Activated B cell treated with CpG ODN at 0.5 μM for 24 hours (primary cell): ENCODE data around the gene NDUFV3. TPM values are rescaled to one million over a fixed set of nuclear protein-coding genes. Genes with fewer than 3 reads are reported as not detected.

Experiments used
- ATAC-seq: fragments of 200-7000 bp; cut with Tn5 transposase; one replicate; pipeline ENCODE4 v1.10.0; 2021; ENCODE audit warnings: low read depth, mild to moderate bottlenecking, moderate library complexity
- CTCF ChIA-PET: fragments of 350-600 bp; sonication (Branson Sonifier 250); formaldehyde crosslinking; loops from one replicate; lab custom pipeline; 2021; ENCODE audit warnings: antibody characterized with exemption; lab: Charles Lee
- POLR2A ChIA-PET: fragments of 350-600 bp; sonication (Branson Sonifier 250); formaldehyde crosslinking; loops from one replicate; lab custom pipeline; 2021; ENCODE audit warnings: antibody characterized with exemption; lab: Charles Lee
- DNase-seq: peaks from one replicate; pipeline ENCODE4 v3.0.0; 2022
- H3K27ac Mint-ChIP-seq: one replicate; pipeline ENCODE4 v1.8.0; 2020; ENCODE audit warnings: mixed read lengths
- H3K27me3 Mint-ChIP-seq: one replicate; pipeline ENCODE4 v1.8.0; 2021; ENCODE audit warnings: mixed read lengths
- H3K36me3 Mint-ChIP-seq: one replicate; pipeline ENCODE4 v1.8.0; 2021; ENCODE audit warnings: low read depth, mixed read lengths
- H3K4me1 Mint-ChIP-seq: one replicate; pipeline ENCODE4 v1.8.0; 2021; ENCODE audit warnings: mixed read lengths
- H3K4me3 Mint-ChIP-seq: one replicate; pipeline ENCODE4 v1.8.0; 2020; ENCODE audit warnings: mild to moderate bottlenecking, mixed read lengths
- H3K9me3 Mint-ChIP-seq: one replicate; pipeline ENCODE4 v1.8.0; 2020; ENCODE audit warnings: mixed read lengths
- intact Hi-C: fragments of 100-400 bp; cut with micrococcal nuclease; formaldehyde crosslinking; loops from one replicate; pipeline ENCODE4 v1.15.1; 2024
- total RNA-seq: library from RNA; stranded (reverse); gene quantifications from 2 replicates; pipeline ENCODE4 v1.2.3, GENCODE V29; 2022
- TF ChIP-seq, protein P1 (sequence below): fragments of 200-600 bp; IDR thresholded peaks from one replicate; pipeline ENCODE4 v1.8.0; 2022; ENCODE audit warnings: antibody characterized with exemption, mild to moderate bottlenecking

The NDUFV3 gene
- total RNA-seq, 1 donor from 2014 or later: 27.1 TPM

DNA sequence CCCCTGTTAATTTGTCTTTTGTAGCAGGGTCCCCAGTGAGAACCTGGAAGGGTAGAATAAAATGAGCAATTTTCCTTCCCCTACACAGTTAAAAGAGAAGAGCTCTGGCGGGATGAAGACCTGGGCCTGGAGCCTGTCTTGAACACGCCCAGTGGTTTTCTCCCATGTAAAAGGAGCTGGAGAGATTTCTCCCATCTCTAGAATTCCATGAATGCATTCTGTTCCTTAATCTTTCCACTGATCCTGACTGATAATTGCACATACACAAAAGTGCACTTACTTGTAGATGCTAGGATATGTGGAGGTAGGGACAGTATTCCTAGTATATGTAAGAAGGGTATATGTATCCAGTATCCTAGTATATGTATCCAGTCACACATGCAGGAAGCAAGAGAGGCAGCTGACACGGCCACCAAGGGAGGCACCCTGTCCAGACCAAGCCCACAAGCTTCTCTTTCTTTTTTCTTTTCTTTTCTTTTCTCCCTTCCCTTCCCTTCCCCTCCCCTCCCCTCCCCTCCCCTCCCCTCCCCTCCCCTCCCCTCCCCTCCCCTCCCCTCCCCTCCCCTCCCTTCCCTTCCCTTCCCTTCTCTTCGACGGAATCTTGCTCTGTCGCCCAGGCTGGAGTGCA is 69.4 kb downstream of the NDUFV3 start:
- CTCF ChIA-PET: no interaction called here
- intact Hi-C loops: no loop called here
- ATAC-seq: no peak
- Mint-ChIP-seq H3K36me3 (no peaks in the 10 kb centered on the region), H3K27me3 (peaks cover 2% of the 10 kb centered on the region), H3K9me3 (no peaks in the 10 kb centered on the region), H3K4me3 (no peak overlapping the region), H3K27ac (no peak overlapping the region), H3K4me1 (no peaks in the 10 kb centered on the region)
- POLR2A ChIA-PET: no interaction called here
- no peak for DNase-seq
- TF ChIP-seq, protein P1, sequence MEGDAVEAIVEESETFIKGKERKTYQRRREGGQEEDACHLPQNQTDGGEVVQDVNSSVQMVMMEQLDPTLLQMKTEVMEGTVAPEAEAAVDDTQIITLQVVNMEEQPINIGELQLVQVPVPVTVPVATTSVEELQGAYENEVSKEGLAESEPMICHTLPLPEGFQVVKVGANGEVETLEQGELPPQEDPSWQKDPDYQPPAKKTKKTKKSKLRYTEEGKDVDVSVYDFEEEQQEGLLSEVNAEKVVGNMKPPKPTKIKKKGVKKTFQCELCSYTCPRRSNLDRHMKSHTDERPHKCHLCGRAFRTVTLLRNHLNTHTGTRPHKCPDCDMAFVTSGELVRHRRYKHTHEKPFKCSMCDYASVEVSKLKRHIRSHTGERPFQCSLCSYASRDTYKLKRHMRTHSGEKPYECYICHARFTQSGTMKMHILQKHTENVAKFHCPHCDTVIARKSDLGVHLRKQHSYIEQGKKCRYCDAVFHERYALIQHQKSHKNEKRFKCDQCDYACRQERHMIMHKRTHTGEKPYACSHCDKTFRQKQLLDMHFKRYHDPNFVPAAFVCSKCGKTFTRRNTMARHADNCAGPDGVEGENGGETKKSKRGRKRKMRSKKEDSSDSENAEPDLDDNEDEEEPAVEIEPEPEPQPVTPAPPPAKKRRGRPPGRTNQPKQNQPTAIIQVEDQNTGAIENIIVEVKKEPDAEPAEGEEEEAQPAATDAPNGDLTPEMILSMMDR: no peak

Other genes starting within 250 kb of the NDUFV3 start
- gene PDE9A, start 239.7 kb upstream of the NDUFV3 start, total RNA-seq: 0.58 and 0.83 TPM in 2 replicates
- gene WDR4, start 13.8 kb upstream of the NDUFV3 start, total RNA-seq: 56.7 and 60.5 TPM in 2 replicates
- not detected in 2 replicates for gene ERVH48-1, start 32.3 kb downstream of the NDUFV3 start, total RNA-seq
- 13.3 and 15.6 TPM in 2 replicates for gene PKNOX1, start 81.3 kb downstream of the NDUFV3 start, total RNA-seq
- 15.6 and 22.3 TPM in 2 replicates for gene CBS, start 182.5 kb downstream of the NDUFV3 start, total RNA-seq
- 64.2 and 80.6 TPM in 2 replicates for gene U2AF1, start 214.3 kb downstream of the NDUFV3 start, total RNA-seq